Measurements from ENCODE around the gene GBP6.
"Not testable (repeated sequence)": the region's sequence is repeated elsewhere in the genome, so short reads cannot be mapped to it uniquely, and the experiment has no call there.

GBP6 gene

DNA sequence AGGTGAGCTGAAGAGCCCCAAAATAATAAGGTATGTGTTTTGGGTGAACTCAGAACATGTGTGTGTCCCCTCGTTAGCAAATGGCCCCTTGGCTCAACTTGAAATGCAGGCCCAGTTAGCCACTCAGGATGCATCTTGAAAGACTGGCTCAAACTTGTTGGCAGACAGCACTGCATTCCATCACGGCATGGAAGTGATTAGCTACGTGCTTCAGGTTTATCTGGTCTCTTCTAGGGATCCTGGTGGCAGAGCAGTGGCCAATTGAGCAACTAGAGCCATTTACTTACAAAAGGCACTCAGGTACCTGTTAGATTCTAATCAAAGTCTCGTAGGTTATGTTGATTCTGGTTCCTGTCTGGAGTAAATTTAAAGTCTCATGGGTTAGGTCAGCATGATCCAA lies 65.8 kb downstream of the GBP6 start:
- not testable (repeated sequence) for H3K36me3 ChIP-seq (ENCODE audit: insufficient read depth, low read depth, low read length); H3K4me1 ChIP-seq (ENCODE audit: insufficient read depth, low read length); H3K27ac ChIP-seq (ENCODE audit: low read length); H3K9ac ChIP-seq (ENCODE audit: low read depth, low read length); H3K27me3 ChIP-seq (ENCODE audit: insufficient read depth, low read length); H3K9me3 ChIP-seq (ENCODE audit: insufficient read depth, low read depth, low read length); H3K4me3 ChIP-seq (ENCODE audit: low read length)

DNA sequence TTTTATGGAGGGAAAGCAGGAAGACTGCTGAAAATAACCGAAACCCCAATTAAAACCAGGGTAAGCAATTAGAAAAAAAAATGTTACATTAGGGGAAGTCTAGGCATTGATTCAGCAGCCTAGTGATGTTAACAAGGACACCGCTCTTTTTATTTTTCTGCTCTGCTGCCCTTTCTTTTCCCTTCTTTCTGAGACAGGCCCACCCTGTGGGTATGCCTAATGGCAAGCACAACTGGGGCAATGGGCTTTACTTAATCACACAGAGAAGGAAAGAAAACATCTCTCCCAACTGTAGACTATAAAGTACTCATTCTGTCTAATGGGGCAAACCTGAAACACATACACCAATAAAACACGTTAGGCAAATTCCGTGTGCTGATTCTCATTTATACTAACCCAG lies 69.6 kb downstream of the GBP6 start:
- no peak overlapping the region for H3K9ac ChIP-seq (ENCODE audit: low read depth, low read length)
- no peaks in the 10 kb centered on the region for H3K4me1 ChIP-seq (ENCODE audit: insufficient read depth, low read length)
- H3K4me3 ChIP-seq (ENCODE audit: low read length), result no peak overlapping the region
- no peaks in the 10 kb centered on the region for H3K9me3 ChIP-seq (ENCODE audit: insufficient read depth, low read depth, low read length)
- H3K27ac ChIP-seq (ENCODE audit: low read length), result no peak overlapping the region
- H3K27me3 ChIP-seq (ENCODE audit: insufficient read depth, low read length), result no peaks in the 10 kb centered on the region
- no peaks in the 10 kb centered on the region for H3K36me3 ChIP-seq (ENCODE audit: insufficient read depth, low read depth, low read length)

DNA sequence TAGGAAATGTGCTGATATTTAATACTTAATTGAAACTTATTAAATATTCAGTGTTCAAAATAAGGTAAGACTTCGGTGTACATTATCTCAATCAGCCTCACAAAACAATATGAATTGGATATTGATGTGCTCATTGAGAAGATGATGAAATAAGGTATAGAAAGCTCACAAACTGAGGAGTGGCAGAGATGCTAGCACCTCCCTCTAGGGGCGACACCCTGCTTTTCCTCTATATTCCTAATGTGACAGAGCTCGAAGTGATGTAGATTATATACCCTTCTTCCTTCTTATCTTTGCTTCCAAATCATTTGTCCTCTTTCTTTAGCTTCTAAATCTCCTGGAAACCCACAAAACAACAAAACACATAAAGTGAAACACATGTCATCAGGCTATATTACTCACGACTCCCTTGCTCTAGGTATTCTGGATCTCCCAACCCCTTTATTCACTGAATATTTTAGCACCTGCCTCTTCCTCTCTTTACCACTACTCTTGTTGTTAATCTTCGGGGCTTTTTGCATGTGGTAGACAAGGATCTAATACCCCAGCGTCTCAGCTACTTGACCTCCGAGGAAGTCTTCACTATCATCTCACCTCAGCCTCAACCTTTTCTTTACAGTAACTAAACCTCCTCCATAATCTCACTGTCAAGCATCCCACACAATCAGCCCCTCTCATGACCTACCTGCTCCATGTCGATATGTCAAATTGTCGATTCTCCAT lies 70.4 kb downstream of the GBP6 start:
- H3K27ac ChIP-seq (ENCODE audit: low read length); H3K9ac ChIP-seq (ENCODE audit: low read depth, low read length); H3K36me3 ChIP-seq (ENCODE audit: insufficient read depth, low read depth, low read length); H3K4me3 ChIP-seq (ENCODE audit: low read length); H3K9me3 ChIP-seq (ENCODE audit: insufficient read depth, low read depth, low read length); H3K27me3 ChIP-seq (ENCODE audit: insufficient read depth, low read length); H3K4me1 ChIP-seq (ENCODE audit: insufficient read depth, low read length): not testable (repeated sequence)
